ENCODE results near the gene SMG6.
"Not testable (repeated sequence)": the region's sequence is repeated elsewhere in the genome, so short reads cannot be mapped to it uniquely, and the experiment has no call there.

Gene SMG6

DNA sequence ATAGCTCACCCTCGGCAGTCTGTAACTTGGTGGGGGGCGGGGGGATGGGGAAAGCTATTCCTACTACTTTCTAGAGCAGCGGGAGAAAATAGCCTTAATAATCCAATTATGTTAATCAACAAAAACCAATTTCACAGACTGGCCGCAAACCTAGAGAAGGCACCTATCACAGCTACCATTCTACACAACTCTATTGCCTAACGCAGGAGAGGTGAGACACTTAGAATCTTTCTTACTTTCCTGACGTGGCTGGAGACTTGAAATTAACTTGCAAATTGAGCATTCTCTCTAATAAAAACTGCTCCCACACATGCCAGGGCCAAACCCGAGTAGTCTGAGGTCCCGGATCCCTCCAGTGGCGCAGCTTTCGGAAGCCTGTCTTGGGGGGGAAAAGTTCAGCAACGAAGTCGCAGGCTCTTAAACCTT lies 794 bp downstream of the SMG6 start:
- no peak for DNase-seq

DNA sequence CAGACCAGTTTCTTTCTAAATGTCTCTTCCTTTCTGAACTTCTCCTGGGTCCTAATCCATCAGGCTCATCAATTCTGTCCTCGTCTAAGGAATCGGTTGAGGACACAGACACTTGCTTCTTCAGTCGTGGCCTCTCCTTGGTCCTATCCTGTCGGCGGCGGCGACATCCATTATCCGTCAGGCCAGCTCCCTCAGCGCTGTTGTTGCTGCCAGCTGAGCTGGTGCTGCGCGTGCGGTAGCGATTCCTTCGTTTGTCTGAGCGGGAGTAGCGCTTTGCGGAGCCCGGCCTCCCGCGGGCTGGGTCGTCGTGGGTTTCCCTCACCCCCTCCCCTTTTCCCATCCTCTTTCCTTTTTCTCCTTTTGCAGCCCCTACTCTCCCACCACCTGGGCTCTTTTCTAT lies 3.8 kb downstream of the SMG6 start:
- DNase-seq, result no peak

DNA sequence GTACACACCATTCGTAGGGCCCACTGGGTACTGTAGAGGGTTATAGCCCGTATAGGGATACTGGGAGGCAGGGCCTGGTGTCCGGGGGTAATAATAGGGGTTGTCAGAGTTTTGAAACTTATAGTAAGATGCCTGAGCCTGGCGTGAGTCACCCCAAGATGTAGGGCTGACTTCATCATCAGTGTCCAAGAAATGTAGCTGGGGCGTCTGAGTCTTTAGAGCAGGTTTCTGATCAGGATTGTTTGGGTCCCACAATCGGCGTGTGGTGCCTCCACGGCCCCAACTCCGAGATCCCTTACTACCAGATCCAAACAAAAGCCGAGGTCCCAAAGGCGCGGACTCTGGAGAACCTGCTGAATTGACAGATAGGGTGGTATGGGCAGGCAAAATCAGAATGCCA lies 4.4 kb downstream of the SMG6 start:
- DNase-seq, result no peak

DNA sequence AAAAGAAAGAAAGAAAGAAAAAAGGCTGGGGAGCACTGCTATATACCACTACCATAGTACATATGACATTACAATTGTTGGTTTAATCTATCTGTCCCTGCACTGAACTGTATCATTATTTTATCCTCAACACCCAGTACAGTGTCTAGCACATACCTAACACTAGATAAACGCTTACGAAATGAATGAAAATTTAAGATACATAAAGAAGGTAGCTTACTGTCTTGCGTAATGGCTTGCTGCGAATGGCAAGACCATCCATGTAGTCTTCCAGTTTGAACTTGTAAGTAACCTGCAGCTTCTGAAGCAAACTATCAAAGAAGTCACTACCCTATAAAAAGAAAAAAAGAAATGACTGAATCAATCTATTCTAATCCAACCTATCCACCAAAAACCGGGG lies 6.6 kb downstream of the SMG6 start:
- DNase-seq, result no peak

DNA sequence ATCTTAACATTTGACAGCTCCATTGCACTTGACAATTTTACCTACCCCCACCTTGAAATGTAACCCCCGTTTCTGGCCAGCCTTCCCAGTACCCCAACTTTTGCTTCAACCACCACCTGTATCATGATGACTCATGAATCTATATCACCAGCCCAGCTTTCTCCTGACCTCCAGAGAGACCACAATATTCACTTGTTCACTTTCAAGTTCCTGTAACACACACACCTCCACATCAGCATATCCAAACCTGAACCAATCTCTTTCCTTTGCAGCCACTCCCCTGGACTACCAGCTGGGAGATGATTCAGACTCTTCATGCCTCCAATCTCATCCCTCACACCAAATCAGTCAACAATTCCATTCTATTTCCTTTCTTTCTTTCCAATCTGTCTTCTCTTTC lies 8.0 kb downstream of the SMG6 start:
- no peak for DNase-seq

DNA sequence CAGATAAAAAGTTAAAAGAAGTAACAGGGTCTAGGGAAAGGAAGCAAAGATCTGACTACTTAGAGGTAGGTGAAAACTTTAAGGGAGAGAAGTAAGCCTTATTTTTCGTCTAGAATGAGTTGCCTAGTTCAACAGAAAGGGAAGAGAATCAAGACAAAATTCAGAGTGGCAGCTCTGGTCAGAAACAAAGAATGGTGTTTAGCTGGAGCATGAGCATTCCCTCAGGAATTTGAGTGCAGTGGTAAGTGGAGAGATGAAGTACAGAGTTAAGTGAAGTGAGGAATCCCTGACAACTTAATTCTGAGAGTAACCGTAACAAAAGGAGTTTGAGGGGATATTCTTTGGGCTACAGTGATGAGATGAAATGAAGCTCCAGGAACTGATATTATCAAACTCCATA lies 11.5 kb downstream of the SMG6 start:
- no peak for DNase-seq

DNA sequence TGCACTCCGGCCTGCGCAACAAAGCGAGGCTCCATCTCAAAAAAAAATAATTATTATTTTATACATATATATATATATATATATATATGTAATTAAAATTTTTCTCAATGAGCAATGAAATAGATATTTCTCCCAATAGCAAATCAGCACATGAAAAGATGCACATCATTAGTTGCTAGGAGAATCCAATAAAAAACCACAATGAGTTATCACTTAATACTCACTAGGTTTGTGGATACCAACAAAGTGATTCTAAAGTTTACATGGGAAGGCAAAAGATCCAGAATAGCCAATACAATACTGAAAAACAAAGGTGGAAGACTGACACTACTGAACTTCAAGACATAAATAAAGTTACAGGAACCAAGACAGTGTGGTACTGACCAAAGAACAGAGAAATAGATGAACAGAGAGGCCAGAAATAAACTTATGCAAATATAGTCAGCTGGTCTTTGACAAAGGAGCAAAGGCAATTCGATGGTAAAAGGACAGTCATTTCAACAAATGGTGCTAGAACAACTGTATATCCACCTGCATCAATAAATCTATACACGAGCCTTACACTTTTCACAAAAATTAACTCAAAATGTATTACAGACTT lies 13.6 kb downstream of the SMG6 start:
- no peak for DNase-seq

DNA sequence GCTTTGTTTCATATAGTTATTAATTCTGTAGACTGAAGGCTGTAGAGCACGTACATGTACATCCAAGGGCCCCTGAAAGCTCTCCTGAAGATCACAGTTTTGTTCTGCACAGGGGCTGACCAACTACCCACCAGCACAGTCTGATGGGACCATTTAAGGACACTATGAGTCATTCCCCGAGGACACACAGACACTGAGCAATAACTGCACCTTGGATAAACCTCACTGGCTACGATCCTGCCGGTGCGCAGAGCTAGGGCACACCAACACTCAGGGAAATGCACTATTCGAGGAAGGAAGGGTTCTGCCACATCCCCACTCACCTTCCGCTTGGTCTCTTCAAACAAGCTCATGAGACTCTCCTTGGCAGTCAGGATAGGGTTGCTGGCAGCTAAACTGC lies 20.3 kb downstream of the SMG6 start:
- DNase-seq, result no peak

DNA sequence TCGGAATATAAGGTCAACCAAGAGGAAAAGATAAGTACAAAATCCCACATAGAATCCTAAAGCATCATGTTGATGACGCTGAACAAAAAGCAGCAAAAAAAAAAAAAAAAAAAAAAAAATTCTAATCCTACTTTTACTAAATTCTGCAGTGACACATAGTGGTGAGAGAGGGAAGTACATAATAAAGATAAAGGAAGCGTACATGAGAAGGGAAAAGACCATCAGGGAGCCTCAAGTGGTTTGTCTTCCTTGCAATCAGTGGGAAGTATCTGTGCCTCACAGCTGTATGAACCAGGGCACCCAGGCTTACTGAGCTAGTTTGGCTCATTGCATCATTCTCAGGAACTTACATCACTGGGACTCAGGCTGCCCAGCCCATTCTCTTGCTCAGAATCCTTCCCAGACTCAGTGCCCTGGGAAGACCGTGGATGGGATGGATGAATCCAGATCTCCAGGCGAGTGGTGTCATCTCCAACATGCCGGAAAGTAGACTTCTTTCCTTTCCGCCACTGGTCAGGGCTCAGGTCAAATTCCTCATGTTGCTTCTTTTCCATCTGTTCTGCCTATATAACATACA lies 21.2 kb downstream of the SMG6 start:
- DNase-seq, result peak; percentile 55

DNA sequence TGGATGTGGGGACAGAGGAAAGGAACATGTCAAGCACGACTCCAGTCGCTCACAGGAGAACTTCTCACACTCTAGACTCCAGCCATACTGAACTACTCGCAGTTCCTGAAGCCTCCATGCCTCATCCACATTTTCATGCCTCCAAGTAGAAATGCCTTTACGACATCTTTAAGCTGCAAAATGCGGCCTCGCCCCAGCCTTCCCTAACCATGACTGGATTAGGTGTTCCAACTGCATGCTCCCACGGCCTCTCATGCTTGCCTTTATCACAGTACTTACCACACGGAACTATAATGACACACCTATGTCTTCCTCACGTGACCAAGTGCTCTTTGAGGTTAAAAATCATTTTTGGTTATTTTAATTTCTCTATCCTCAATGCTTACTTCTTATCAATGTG lies 23.9 kb downstream of the SMG6 start:
- DNase-seq, result no peak

DNA sequence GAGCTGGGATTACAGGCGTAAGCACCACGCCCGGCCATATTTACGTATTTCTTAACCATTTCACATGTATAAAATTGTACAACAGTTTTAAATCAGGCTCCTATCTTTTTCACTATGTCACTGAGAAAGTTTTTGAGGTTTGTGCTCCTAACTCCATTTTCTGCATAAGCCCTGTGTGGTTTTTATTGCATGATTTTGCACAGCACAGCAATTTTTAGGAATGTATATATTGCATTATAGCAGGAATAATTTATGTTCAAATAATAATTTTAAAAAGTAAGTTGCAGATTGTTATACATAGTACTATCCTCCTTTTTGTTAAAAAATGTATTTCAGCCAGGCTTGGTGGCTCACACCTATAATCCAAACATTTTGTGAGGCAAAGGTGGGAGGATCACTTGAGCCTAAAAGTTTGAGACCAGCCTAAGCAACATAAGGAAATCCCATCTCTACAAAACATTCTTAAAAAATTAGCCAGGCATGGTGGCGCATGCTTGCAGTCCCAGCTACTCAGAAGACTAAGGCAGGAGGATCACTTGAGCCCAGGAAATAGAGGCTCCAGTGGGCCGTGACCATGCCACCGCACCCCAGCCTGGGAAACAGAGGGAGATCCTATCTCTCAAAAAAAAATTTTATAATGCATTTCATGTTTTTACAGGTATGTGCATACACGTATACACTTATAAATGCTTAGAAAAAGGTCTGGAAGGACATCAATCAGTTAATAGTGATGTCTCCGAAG lies 26.0 kb downstream of the SMG6 start:
- no peak for DNase-seq

DNA sequence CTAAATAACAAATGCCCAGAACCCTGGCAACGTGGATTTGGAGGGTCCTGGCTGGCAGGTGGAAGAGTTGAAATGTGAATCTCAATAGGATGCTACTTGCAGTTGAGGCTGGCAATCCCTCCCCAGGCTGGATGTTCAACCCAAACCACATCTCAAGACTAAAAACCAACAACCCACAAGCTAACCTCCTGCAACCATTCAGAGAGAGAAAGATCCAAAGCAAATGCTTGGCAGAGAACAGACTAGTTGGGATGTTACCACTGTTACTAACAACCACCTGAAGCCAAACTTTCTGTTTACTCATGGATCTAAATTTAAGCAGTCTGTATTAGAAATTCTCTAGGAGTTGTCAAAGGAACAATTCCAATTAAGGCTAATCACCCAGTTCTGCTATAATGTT lies 27.9 kb downstream of the SMG6 start:
- peak; percentile 32 for DNase-seq

DNA sequence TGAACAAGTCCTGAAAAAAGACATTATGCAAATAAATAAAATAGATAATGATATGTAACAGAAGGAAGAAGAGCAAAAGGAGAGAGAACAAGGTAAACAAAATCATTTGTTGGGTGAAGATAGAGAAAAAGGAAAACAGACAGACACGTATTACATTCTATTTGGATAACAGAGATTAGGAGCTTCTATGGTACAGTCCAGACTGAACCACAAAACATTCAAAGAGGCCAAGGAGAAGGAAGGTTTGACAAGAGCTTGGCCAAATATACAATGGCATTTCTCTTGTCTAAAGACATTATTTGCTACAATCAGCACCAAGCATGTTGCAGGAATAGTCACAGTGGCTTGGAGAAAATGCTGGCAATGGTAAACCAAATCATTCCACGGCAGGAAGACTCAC lies 29.2 kb downstream of the SMG6 start:
- DNase-seq, result no peak

DNA sequence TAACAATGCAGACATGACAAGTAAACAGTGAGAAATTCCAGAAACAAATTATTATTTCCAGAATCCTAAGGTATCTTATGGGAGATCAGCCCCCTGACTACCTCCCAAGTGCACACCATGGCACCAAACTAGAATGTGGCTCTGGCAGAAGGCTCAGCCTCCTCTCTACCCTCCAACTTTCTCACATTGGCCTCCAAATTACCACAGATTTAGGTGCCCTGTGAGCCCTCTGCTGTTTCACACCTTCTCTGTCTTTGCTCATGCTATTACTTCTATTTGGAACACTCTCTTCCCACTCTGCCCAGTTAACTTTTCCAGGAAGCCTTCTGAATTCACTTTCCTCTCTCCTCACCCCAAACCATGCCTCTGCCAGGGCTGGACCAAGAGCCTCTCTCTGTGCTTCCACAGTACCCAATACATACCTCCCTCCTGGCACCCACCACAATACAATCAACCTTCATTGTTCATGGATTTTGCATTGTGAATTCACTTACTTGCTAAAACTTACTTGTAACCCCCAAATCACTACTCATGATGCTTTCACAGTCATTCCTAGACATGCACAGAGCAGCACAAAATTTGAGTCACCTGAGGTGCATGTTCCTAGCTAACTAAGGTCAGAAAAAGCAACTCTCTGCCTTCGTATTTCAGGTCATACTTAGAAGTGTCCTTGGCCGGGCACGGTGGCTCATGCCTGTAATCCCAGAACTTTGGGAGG lies 31.4 kb downstream of the SMG6 start:
- no peak for DNase-seq

DNA sequence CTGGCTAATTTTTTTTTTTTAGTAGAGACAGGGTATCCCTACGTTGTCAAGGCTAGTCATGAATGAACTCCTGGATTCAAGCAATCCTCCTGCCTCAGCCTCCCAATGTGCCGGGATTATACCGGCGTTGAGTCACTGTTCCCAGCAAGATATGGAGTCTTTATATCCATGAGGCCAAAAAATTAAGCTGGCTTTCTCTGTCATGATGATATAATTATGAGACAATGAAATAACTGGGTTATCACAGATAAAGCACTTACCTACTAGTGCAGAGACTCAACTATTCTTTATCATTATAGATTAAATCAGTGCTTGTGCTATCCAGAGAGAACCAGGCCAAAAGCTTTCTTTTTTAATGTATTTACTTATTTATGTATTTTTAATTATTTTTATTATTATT lies 36.2 kb downstream of the SMG6 start:
- DNase-seq, result no peak

DNA sequence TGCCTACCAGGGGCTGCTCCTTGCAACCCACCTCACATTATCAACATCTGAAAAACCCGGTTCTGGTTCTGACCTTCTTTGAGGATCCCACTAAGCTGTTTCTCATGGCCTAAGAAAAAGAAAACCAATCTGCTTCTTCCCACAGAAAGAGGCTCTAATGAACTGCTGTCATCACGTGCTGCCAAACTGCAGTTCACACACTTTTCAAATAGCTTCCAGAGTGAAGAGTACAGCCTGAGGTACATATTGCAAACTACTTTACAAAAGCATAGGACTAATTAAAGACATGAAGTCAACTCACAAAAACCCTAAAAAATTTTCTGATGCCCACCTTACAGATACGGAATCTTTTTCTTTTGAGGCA lies 36.7 kb downstream of the SMG6 start:
- DNase-seq, result no peak

DNA sequence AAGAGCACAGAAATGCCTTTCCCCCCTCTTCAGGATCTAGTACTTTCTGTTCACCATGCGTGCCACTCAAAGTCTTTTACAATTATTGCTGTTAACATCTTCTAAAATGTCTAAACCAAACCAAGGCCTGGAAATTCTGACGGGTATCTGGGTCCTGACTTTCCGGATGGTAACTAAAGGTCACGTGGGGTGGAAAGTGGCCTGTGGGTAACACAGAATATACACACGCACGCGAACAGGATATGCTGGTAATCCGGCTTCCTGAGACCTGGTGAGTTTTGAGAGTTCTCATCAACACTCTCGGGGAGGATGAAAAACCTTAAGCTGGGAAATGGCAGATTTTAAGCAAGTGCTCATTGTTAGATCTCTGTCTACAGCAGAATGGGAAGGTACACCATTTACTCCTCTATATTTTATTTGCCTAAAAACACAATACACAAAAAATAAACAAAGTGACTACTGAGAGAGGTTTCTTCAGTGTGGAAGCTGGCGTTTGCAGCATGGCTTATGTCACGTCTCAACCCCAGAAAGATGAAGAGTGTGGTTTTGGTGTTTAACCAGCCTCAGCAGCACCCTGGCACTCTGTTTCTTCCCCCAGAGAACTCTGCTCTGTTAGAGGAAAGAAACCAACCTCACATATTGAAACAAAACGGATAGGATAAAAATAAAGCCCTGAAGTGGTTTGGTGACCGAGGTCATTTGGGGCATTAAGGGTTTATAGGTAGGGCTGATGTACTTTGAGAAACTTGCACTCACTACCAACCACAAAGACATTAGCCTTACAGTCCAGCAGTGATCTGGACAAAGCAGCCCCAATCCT lies 37.3 kb downstream of the SMG6 start:
- DNase-seq, result peak; percentile 91

DNA sequence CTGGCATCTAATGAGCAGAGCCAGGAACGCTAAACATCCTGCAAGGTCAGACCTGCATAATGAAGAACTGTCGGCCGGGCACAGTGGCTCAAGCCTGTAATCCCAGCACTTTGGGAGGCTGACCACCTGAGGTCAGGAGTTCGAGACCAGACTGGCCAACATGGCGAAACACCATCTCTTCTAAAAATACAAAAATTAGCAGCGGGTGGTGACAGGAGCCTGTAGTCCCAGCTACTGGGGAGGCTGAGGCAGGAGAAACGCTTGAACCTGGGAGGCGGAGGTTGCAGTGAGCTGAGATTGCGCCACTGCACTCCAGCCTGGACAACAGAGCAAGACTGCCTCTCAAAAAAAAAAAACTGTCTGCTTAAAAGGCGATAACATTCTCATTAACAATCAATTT lies 38.4 kb downstream of the SMG6 start:
- not testable (repeated sequence) for DNase-seq

DNA sequence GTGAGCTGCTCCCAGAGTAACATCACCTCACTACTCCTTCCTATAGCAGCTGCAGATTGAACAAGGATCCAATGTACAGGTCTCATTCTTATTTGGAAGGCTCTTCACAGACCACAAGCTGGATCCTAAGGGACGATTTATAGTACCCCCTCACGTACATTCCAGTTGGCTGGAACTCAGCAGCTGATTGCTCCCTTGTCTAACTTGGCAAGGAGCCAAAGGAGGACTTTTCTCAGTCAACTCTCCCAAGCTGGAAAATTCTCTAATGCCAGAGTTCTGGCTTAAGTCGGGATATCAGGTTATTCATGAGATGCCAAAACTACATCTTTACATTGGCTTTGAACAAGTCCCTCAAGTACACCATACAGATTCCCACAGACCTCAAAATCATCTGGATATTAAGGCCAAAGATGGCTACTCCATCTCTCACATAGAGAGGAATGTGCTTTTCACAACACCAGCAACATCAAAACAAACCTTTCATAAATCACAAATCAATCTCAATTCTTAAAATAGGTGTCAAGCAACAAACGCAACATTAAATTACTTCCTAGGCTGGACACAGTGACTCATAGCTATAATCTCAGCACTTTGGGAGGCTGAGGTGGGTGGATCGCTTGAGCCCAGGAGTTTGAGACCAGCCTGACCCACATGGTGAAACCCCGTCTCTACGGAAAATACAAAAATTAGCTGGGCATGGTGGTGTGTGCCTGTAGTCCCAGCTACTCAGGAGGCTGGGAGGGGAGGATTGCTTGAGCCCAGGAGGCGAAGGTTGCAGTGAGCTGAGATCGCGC lies 39.3 kb downstream of the SMG6 start:
- DNase-seq, result no peak

DNA sequence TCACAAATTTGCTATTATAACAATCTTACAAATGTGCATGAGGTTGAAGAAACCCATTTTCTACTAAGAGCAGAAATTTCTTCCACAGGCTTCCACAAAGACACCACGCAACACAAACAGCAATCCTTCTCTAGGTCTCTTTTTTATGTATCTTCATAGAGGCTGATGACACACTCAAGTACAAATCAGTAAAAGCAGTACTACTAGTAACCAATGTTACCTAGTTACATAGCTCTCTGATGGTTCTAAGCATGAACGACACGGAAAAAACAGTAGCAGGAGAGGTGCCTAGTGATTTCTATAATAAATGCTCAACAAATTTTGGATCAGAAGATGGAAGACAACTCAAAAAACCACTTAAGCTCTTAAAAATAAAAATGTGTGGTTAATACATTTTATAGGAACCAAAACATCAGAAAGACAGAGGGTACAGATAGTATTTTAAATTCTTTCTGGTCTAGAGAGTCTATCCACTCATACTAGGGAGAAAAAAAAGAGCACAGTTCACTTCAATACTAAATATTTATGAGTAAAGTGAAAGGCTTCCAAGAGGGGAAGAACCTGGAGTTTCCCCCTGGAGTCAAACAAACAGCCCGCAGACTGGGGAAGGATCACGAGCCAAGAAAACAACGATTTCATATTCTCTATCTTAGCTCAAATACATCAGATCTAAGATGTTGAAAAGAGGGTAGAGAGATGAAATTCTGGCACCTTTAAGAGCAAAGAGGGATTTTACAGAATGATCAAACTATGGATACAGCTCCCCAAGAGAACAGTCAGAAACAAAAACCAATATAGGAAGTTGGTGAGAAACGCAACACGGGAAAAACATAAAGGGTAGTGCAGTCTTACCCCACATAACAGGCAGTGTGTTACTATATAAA lies 40.2 kb downstream of the SMG6 start:
- no peak for DNase-seq

DNA sequence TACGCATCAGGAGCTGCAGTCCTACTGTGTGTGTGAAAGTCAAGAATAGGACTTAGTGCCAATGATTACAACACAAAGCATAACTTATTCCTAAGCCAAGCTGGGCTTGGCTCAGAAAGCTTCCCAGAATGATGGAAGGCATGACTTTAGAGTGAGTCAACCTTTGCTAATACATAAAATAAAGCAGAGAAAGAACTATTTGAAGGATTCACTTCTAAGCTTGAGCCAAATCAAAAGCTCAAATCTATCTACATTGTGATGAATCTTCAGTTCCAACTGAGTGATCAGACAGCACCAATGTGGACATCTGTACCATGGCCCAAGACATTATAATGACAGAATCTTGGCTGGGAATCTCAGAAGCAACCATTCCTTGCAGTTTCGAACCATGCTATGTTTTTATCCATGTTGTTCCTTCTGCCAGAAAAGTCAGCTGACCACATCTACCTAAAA lies 41.4 kb downstream of the SMG6 start:
- DNase-seq, result no peak
